Liver (tissue), 9 donors: ENCODE measurements around the gene ACACB. TPM values are rescaled to one million over a fixed set of nuclear protein-coding genes. Genes with fewer than 3 reads are reported as not detected.

Source experiments
- DNase-seq: peaks from one replicate; pipeline ENCODE4 v3.0.0-alpha.2; 2017; ENCODE audit warnings: low spot score
- H3K27ac ChIP-seq, 2 donors: one replicate each; pipeline ENCODE4 v1.7.0; 2013; ENCODE audit warnings: inconsistent platforms in 2 of 2, low read length in 2 of 2, control low read depth in 1 of 2, low read depth in 1 of 2, mild to moderate bottlenecking in 1 of 2
- H3K27me3 ChIP-seq, 4 donors: one replicate each; pipeline versions ENCODE4 v1.6.1 to v1.7.0; 2013; ENCODE audit warnings: low read length in 3 of 4, inconsistent platforms in 1 of 4, mild to moderate bottlenecking in 1 of 4, moderate library complexity in 1 of 4; ENCODE audit not compliant: control insufficient read depth in 4 of 4, insufficient read depth in 4 of 4
- H3K36me3 ChIP-seq, 4 donors: one replicate each; pipeline versions ENCODE4 v1.6.1 to v1.7.0; 2013; ENCODE audit warnings: low read length in 3 of 4, mild to moderate bottlenecking in 3 of 4, low read depth in 1 of 4, moderate library complexity in 1 of 4; ENCODE audit not compliant: control insufficient read depth in 4 of 4, insufficient read depth in 3 of 4
- H3K4me1 ChIP-seq, 4 donors: one replicate each; pipeline versions ENCODE4 v1.6.1 to v1.7.0; 2013; ENCODE audit warnings: low read length in 3 of 4, mild to moderate bottlenecking in 3 of 4, moderate library complexity in 1 of 4; ENCODE audit not compliant: control insufficient read depth in 4 of 4, insufficient read depth in 4 of 4
- H3K4me3 ChIP-seq, 3 donors: one replicate each; pipeline versions ENCODE4 v1.6.1 to v1.7.0; 2013; ENCODE audit warnings: low read length in 3 of 3, control low read depth in 1 of 3, low read depth in 1 of 3, mild to moderate bottlenecking in 1 of 3
- H3K9ac ChIP-seq, 2 donors: one replicate each; pipeline ENCODE4 v1.7.0; 2013; ENCODE audit warnings: low read length in 2 of 2, mild to moderate bottlenecking in 2 of 2, moderate library complexity in 2 of 2, control low read depth in 1 of 2, low read depth in 1 of 2
- H3K9me3 ChIP-seq, 4 donors: one replicate each; pipeline versions ENCODE4 v1.6.1 to v1.7.0; 2013; ENCODE audit warnings: low read length in 3 of 4; ENCODE audit not compliant: control insufficient read depth in 4 of 4
- EGR1 ChIP-seq, 2 donors: IDR thresholded peaks; 2 replicates each; pipeline ENCODE4 v1.6.1; 2016 to 2018; ENCODE audit warnings: antibody characterized with exemption in 2 of 2, low read depth in 2 of 2
- FOXA1 ChIP-seq: IDR thresholded peaks from 2 replicates; pipeline ENCODE4 v1.6.1; 2016; ENCODE audit warnings: antibody characterized with exemption
- FOXA2 ChIP-seq: IDR thresholded peaks from 2 replicates; pipeline ENCODE4 v1.6.1; 2016; ENCODE audit warnings: antibody characterized with exemption
- GABPA ChIP-seq, 2 donors: IDR thresholded peaks in 1 of 2; conservative IDR thresholded peaks in 1 of 2; 2 replicates each; pipeline ENCODE4 v1.6.1; 2016; ENCODE audit warnings: antibody characterized with exemption in 2 of 2, mild to moderate bottlenecking in 1 of 2, moderate library complexity in 1 of 2
- HNF4A ChIP-seq, 2 donors: conservative IDR thresholded peaks; 2 replicates each; pipeline ENCODE4 v1.6.1; 2016; ENCODE audit warnings: antibody characterized with exemption in 2 of 2, mild to moderate bottlenecking in 2 of 2
- HNF4G ChIP-seq: IDR thresholded peaks from 2 replicates; pipeline ENCODE4 v1.6.1; 2016; ENCODE audit warnings: antibody characterized with exemption
- NR2F2 ChIP-seq: IDR thresholded peaks from 2 replicates; pipeline ENCODE4 v1.6.1; 2016; ENCODE audit warnings: antibody characterized with exemption
- RAD21 ChIP-seq, 2 donors: IDR thresholded peaks; 2 replicates each; pipeline ENCODE4 v1.6.1; 2016; ENCODE audit warnings: antibody characterized with exemption in 2 of 2, mild to moderate bottlenecking in 2 of 2
- RXRA ChIP-seq, 2 donors: IDR thresholded peaks; 2 replicates each; pipeline ENCODE4 v1.6.1; 2017 to 2018; ENCODE audit warnings: antibody characterized with exemption in 2 of 2, mild to moderate bottlenecking in 1 of 2
- SP1 ChIP-seq: IDR thresholded peaks from 2 replicates; pipeline ENCODE4 v1.6.1; 2018; ENCODE audit warnings: antibody characterized with exemption, mild to moderate bottlenecking
- TAF1 ChIP-seq: conservative IDR thresholded peaks from 2 replicates; pipeline ENCODE4 v1.6.1; 2016; ENCODE audit warnings: antibody characterized with exemption, mild to moderate bottlenecking
- YY1 ChIP-seq: IDR thresholded peaks from 2 replicates; pipeline ENCODE4 v1.6.1; 2016; ENCODE audit warnings: antibody characterized with exemption, mild to moderate bottlenecking
- WGBS: extraction: QIAGEN DNeasy Blood & Tissue Kit; methylation state at CpG from one replicate; pipeline ENCODE4 v1.1.7; 2013; 5-methylcytosine and 5-hydroxymethylcytosine counted together
- polyA plus RNA-seq, 2 donors: library from polyadenylated mRNA; stranded (reverse) in 1 of 2; unstranded in 1 of 2; fragments of 200-250 nt in 1 of 2; fragments of >200 nt in 1 of 2; fragmentation: Nextera tagmentation in 1 of 2; extraction: Ambion mirVana in 1 of 2; gene quantifications; one replicate each; pipeline versions ENCODE4 v1.2.1 to v1.2.3, GENCODE V29; 2013 to 2015
- total RNA-seq, 2 donors: library from RNA; depleted of rRNA; stranded (reverse); fragments of >200 nt; gene quantifications; one replicate each; pipeline ENCODE4 v1.2.3, GENCODE V29; 2014
- TF ChIP-seq, protein P1 (sequence below): fragments of 150-350 bp; IDR thresholded peaks from 2 replicates; pipeline ENCODE4 v1.5.1; 2017; ENCODE audit warnings: improper control_type of control experiment, low read depth, low read length; ENCODE audit not compliant: missing input control
- TF ChIP-seq, protein P2 (sequence below): IDR thresholded peaks from 2 replicates; pipeline ENCODE4 v1.6.1; 2016; ENCODE audit warnings: antibody characterized with exemption
- TF ChIP-seq, protein P3 (sequence below): IDR thresholded peaks from 2 replicates; pipeline ENCODE4 v1.6.1; 2016; ENCODE audit warnings: antibody characterized with exemption
- TF ChIP-seq, protein P4 (sequence below): IDR thresholded peaks from 2 replicates; pipeline ENCODE4 v1.6.1; 2016; ENCODE audit warnings: antibody characterized with exemption, mild to moderate bottlenecking
- donor health status: healthy.
- donor health status: healthy.
- donor health status: healthy.
- donor health status: healthy.
- donor health status: healthy.

ACACB gene
- total and polyA plus RNA-seq, 4 donors: 12.9 to 288 (median 52.1) TPM

DNA sequence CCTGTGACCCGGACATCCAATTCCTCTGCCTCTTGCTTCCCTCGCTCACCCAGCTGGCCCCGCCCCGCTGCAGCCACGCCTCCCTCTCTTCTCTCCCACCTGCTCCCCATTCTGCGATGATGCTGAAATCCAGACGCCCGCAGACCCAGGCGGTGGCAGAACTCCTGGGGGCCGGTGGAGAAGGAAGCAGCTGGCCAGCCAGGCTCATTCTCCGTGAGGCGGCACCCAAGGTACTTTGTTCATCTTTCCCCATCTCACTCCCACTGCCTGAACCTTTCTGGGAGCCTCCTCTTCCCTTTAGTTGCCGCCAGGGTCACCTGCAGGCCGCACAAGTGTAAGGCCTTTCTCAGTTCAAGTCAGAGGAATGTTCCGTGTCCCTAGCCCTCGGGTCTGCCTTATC, 157.0 kb downstream of the ACACB start (continued):
- TF ChIP-seq, protein P1, sequence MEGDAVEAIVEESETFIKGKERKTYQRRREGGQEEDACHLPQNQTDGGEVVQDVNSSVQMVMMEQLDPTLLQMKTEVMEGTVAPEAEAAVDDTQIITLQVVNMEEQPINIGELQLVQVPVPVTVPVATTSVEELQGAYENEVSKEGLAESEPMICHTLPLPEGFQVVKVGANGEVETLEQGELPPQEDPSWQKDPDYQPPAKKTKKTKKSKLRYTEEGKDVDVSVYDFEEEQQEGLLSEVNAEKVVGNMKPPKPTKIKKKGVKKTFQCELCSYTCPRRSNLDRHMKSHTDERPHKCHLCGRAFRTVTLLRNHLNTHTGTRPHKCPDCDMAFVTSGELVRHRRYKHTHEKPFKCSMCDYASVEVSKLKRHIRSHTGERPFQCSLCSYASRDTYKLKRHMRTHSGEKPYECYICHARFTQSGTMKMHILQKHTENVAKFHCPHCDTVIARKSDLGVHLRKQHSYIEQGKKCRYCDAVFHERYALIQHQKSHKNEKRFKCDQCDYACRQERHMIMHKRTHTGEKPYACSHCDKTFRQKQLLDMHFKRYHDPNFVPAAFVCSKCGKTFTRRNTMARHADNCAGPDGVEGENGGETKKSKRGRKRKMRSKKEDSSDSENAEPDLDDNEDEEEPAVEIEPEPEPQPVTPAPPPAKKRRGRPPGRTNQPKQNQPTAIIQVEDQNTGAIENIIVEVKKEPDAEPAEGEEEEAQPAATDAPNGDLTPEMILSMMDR: no peak
- TF ChIP-seq FOXA2: no peak
- TF ChIP-seq RAD21 (IDR thresholded peaks at IDR 0.05): no peak

DNA sequence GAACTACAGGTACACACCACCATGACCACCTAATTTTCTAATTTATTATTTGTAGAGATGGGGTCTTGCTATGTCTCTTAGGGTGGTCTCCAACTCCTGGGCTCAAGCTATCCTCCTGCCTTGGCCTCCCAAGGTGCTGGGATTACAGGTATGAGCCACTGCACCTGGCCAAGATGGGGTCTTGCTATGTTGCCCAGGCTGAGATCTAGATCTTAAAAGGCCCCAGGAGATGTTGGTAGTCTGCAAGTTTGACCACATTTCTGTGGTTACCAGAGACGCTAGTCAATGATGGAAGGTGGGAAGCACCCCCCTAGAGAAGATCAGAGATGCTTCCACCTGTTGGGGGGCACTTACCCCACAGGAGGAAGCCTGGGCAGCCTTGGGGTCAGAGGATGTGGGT, 158.0 kb downstream of the ACACB start:
- Histone ChIP-seq H3K36me3 (no peaks in the 10 kb centered on the region), H3K9ac (no peak overlapping the region), H3K4me3 (no peak overlapping the region), H3K9me3 (no peaks in the 10 kb centered on the region), H3K27me3 (no peaks in the 10 kb centered on the region), H3K27ac (no peak overlapping the region), H3K4me1 (peaks cover 6 to 21% (median 17%) of the 10 kb centered on the region in 4 donors)
- TF ChIP-seq NR2F2 (no peak), FOXA2 (no peak), RAD21 (IDR thresholded peaks at IDR 0.05) (no peak), SP1 (no peak), HNF4G (no peak), TAF1 (no peak), EGR1 (IDR thresholded peaks at IDR 0.05; ENCODE audit: low read depth in 2 of 2) (no peak), YY1 (no peak), HNF4A (conservative IDR thresholded peaks at IDR 0.05) (no peak), GABPA (IDR thresholded peaks at IDR 0.05 in 1 of 2, conservative IDR thresholded peaks at IDR 0.05 in 1 of 2) (no peak), RXRA (IDR thresholded peaks at IDR 0.05) (no peak), FOXA1 (no peak)
- TF ChIP-seq, protein P2, sequence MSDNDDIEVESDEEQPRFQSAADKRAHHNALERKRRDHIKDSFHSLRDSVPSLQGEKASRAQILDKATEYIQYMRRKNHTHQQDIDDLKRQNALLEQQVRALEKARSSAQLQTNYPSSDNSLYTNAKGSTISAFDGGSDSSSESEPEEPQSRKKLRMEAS: no peak
- TF ChIP-seq, protein P3, sequence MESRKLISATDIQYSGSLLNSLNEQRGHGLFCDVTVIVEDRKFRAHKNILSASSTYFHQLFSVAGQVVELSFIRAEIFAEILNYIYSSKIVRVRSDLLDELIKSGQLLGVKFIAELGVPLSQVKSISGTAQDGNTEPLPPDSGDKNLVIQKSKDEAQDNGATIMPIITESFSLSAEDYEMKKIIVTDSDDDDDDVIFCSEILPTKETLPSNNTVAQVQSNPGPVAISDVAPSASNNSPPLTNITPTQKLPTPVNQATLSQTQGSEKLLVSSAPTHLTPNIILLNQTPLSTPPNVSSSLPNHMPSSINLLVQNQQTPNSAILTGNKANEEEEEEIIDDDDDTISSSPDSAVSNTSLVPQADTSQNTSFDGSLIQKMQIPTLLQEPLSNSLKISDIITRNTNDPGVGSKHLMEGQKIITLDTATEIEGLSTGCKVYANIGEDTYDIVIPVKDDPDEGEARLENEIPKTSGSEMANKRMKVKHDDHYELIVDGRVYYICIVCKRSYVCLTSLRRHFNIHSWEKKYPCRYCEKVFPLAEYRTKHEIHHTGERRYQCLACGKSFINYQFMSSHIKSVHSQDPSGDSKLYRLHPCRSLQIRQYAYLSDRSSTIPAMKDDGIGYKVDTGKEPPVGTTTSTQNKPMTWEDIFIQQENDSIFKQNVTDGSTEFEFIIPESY: no peak
- TF ChIP-seq, protein P1: no peak
- TF ChIP-seq, protein P4, sequence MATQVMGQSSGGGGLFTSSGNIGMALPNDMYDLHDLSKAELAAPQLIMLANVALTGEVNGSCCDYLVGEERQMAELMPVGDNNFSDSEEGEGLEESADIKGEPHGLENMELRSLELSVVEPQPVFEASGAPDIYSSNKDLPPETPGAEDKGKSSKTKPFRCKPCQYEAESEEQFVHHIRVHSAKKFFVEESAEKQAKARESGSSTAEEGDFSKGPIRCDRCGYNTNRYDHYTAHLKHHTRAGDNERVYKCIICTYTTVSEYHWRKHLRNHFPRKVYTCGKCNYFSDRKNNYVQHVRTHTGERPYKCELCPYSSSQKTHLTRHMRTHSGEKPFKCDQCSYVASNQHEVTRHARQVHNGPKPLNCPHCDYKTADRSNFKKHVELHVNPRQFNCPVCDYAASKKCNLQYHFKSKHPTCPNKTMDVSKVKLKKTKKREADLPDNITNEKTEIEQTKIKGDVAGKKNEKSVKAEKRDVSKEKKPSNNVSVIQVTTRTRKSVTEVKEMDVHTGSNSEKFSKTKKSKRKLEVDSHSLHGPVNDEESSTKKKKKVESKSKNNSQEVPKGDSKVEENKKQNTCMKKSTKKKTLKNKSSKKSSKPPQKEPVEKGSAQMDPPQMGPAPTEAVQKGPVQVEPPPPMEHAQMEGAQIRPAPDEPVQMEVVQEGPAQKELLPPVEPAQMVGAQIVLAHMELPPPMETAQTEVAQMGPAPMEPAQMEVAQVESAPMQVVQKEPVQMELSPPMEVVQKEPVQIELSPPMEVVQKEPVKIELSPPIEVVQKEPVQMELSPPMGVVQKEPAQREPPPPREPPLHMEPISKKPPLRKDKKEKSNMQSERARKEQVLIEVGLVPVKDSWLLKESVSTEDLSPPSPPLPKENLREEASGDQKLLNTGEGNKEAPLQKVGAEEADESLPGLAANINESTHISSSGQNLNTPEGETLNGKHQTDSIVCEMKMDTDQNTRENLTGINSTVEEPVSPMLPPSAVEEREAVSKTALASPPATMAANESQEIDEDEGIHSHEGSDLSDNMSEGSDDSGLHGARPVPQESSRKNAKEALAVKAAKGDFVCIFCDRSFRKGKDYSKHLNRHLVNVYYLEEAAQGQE: no peak
- 79% methylated on average over 1 of the region's 1 CpG for WGBS
- no peak for DNase-seq
